AG09309 (cell line): ENCODE results near the gene CHCHD3.
A peak's percentile ranks its signal among the peaks of the same experiment; 100 is the strongest.

ENCODE experiments used
- DNase-seq: peaks from one replicate; pipeline ENCODE4 v3.0.0-alpha.2; 2010; ENCODE audit warnings: low read depth
- H3K4me3 ChIP-seq: 2 replicates; pipeline ENCODE4 v1.5.1; 2011; ENCODE audit warnings: mild to moderate bottlenecking, low read depth, low read length, moderate library complexity; ENCODE audit not compliant: control insufficient read depth
- TF ChIP-seq, protein P1 (sequence below): IDR thresholded peaks from 2 replicates; pipeline ENCODE4 v1.5.1; 2011; ENCODE audit warnings: mild to moderate bottlenecking, low read depth, low read length, inconsistent platforms; ENCODE audit not compliant: insufficient read depth, control insufficient read depth; ENCODE audit errors: missing control alignments

Gene CHCHD3

GRCh38 chr7:133081599-133082389, at the start of gene CHCHD3:
CHCHD3 (minus strand) TSS chr7:133082090; CDS start chr7:133081937, 153 bp downstream.
- peak; percentile 91 for DNase-seq
- TF ChIP-seq, protein P1, sequence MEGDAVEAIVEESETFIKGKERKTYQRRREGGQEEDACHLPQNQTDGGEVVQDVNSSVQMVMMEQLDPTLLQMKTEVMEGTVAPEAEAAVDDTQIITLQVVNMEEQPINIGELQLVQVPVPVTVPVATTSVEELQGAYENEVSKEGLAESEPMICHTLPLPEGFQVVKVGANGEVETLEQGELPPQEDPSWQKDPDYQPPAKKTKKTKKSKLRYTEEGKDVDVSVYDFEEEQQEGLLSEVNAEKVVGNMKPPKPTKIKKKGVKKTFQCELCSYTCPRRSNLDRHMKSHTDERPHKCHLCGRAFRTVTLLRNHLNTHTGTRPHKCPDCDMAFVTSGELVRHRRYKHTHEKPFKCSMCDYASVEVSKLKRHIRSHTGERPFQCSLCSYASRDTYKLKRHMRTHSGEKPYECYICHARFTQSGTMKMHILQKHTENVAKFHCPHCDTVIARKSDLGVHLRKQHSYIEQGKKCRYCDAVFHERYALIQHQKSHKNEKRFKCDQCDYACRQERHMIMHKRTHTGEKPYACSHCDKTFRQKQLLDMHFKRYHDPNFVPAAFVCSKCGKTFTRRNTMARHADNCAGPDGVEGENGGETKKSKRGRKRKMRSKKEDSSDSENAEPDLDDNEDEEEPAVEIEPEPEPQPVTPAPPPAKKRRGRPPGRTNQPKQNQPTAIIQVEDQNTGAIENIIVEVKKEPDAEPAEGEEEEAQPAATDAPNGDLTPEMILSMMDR = no peak
- peak within 1 kb of the TSS; percentile 90 for H3K4me3 ChIP-seq

DNA sequence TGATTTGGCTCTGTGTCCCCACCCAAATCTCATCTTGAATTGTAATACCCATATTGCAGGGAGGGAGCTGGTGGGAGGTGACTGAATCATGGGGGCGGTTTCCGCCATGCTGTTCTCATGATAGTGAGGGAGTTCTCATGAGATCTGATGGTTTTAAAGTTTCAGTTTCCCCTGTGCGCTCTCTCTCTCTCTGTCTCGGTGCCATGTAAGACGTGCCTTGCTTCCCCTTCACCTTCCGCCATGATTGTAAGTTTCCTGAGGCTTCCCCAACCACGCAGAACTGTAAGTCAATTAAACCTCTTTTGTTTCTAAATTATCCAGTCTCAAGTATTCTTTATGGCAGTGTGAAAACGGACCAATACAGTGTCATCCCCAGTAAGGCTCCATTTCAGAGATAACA, 48.3 kb upstream of the CHCHD3 start:
- TF ChIP-seq, protein P1 = no peak
- no peak for DNase-seq
- H3K4me3 ChIP-seq = no peak overlapping the region

GRCh38 chr7:133126422-133126821, 44.5 kb upstream of the CHCHD3 start:
- no peak for DNase-seq
- TF ChIP-seq, protein P1 = no peak

GRCh38 chr7:133124974-133125373, 43.1 kb upstream of the CHCHD3 start:
- TF ChIP-seq, protein P1 = no peak
- no peak overlapping the region for H3K4me3 ChIP-seq
- DNase-seq = no peak

More at GRCh38 chr7:133126422-133126821, 44.5 kb upstream of the CHCHD3 start:
- no peak overlapping the region for H3K4me3 ChIP-seq

- no peak for DNase-seq
- TF ChIP-seq, protein P1 = no peak
- H3K4me3 ChIP-seq = no peak overlapping the region
These were observed 39.4 kb upstream of the CHCHD3 start for GRCh38 chr7:133121175-133121844.

DNA sequence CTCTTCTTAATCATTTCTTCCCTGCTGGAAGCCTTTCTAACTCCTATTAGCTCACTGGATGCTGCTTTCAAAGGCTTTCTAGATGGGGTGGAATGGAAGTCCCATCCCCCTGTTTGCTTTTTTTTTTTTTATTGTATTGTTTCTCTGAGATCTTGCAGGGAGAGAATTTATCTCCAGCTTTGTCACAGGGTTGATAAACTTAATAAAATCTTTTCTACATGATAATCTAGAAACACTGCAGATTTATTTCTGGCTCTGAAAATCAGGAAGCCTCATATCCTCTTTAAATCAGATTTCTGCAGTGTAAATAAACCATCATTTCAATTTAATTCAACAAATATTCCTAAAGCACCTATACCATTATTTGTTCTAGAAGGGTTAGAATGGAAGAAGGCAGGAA, 37.2 kb upstream of the CHCHD3 start:
- TF ChIP-seq, protein P1 = no peak
- H3K4me3 ChIP-seq = no peak overlapping the region
- no peak for DNase-seq
